NCI-H69 (cell line): ENCODE data around the gene CSTPP1.
A peak's percentile ranks its signal among the peaks of the same experiment; 100 is the strongest.

Experiments
- DNase-seq: peaks from one replicate; lab custom pipeline; 2025; lab: John Stamatoyannopoulos, UW

Gene CSTPP1

DNA sequence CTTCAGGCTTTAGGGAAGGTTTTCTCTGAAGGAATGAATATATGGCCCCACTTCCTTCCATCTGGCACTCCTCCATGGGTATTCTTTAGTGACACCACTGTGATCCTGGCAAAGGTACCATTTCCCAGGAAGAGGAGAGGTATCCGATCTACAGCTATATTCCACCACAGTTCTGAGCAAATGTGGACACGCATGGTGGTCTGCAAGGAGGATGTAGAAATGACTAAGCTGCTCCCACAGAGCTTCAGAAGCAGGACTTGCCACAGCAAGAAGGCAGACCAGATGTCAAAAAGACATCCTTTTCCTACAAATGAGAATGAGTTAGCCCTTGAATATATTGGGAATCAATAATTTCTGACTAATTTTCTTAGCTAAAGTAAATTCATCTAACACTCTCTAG lies 194.6 kb downstream of the CSTPP1 start:
- no peak for DNase-seq

DNA sequence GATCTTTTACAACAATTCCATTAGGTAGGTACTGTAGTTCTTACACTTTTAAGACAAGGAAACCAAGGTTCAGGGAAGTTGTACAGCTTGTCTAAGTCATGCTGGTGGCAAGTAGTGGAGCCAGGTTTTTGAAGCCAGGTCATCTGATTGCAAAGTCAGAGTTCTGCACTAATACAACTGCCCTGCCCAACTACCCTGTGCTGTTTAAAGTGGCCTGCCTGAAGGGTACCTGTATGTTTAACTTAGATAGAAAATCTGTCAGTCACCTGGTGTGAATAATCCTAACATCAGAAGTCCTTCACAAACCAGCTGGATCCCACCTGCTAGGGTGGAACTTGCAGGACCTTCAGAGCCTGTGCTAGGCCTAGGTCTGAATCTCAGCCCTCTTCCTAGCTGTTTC lies 195.9 kb downstream of the CSTPP1 start:
- no peak for DNase-seq

DNA sequence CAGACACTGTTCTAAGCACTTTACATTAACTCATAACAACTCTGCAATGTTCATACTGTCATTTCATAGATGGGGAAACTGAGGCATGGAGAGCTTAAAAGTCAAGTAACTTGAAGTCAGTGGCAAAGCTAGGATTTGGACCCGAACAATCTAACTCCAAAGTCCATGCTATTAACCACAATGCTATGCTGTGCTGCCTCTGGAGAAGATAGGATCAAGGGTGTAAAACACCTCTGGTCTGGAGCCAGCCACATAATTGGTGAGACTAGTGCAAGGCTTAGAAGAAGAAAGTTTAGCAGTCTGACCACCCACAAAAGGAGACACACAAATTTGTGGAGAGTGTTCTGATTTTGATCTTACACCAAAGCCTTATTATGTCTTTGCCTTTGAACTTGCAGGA lies 196.4 kb downstream of the CSTPP1 start:
- DNase-seq, result no peak

DNA sequence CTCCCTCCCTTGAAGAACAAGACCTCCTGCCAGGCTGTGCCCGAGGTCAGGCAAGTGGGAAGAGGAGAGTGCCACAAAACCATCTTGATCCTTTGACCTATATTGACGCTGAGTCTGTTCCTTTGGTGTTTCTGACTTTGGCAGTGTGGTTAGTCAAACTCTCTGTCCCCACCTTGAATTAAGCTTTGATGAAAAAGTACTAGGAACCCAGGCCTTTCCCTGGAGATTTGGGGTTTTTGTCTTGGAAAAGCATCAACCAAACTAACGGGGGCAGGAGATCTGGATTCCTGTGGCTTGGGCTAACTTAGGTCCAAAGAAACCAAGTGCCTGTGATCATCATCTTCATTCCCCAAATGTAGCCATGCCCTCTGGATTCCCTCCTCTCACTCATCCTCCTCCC lies 199.8 kb downstream of the CSTPP1 start:
- DNase-seq, result no peak

DNA sequence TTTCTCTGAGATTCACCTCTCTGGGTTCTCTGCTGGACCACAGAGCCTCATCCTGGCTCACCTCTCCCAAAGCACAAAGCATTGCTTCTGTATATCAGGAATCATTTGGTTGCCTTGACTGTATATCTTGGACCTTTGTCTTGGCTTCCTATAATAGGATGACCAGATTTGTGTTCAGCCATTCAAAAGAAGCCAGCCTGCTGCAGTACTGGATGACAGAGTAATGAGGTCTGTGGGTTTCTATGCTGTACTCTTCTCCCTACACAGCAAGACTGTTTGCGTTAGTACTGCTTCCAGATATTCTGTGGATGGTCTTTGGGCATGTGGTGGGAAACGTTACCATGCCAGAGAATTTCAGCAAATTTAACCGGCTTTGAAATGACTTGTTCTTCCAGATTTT lies 200.4 kb downstream of the CSTPP1 start:
- DNase-seq, result no peak

DNA sequence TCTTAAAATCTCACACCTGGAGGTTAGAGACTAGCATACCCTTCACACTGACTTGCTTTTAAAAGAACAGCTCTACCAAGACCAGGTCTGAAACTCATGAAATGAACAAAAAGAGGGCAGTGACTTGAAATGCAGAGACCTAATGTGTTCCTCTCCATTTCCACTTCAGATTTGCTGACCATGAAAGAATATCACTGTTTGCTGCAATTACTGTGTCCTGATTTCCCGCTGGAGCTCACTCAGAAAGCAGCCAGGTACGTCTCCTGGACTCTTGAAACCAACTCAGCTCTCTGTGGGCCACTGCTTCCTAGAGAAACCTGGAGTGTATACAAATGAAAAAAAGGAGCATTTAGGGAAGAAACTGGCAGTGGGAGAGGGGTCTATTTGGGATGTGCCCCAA lies 200.9 kb downstream of the CSTPP1 start:
- DNase-seq, result no peak

DNA sequence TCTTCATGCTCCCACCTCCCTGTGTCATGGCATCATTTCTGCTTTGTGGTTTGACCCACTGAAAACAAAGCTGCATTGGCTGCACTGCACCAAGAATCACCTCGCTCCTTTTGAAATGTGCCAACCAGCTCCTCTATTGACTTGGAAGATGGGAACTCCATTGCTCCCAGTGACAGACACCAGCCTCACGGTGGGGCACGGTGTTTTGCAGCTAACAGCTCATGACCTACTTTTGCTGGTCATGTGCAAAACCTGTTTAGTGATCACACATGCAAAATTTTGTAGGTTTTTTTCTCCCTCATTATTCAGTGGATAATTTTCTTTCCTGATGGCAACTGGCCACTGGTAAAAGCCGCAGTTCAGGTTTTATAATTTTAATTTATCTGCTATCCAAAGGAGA lies 203.3 kb downstream of the CSTPP1 start:
- DNase-seq, result no peak

DNA sequence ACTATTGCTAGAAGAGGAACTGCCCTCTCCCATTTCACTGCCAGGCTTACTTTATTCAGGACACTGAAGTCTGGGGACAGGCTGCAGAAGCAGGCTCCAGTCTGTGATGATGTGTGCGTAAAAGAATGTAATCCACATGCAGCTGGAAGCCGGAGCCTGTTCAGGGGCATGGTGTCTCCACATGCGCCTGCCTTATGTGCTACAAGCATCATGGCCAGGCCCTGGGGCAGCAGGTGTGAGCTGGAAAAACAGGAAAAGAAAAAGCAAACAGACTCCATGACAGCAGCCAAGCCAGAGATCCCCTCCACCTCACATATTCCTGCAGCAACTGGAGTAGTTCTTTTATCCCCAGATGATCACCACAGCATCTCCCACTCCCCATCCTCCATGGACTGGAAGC lies 206.8 kb downstream of the CSTPP1 start:
- peak; percentile 92 for DNase-seq

DNA sequence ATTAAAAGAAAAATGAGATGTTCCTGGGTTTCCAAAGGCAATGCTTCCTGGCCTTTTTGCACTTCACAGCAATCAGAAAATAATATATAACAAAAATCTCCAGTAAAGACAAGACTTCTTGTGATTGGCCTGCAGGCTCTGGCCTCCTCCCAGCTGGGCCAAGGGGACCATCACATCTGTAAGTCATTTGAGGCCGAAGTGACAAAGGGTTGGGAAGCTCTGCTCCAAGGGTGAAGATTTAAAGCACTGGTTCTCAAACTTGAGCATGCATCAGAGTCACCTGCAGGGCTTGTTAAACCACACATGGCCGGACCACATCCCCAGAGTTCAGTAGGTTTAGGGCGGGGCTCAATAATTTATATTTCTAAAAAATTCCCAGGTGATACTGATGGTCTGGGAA lies 208.0 kb downstream of the CSTPP1 start:
- no peak for DNase-seq

DNA sequence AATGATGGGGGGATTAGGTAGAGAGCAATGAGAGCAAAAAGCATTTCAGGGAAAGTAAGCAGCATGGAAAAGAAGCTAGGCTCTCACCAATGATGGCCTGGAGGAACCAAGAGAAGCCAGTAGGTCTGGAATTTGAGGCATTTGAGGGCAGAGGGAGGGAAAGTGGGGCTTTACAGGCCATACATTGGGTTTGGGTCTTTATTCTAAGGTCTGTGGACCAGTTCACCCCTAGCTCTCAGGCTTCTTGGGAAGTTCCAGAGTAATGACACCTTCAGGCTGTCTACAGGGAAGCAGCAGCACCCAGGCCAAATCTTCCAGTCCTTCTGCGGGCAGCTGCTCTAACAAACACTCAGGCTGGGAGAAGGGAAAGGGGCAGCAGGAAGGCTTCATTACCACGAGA lies 210.7 kb downstream of the CSTPP1 start:
- no peak for DNase-seq

DNA sequence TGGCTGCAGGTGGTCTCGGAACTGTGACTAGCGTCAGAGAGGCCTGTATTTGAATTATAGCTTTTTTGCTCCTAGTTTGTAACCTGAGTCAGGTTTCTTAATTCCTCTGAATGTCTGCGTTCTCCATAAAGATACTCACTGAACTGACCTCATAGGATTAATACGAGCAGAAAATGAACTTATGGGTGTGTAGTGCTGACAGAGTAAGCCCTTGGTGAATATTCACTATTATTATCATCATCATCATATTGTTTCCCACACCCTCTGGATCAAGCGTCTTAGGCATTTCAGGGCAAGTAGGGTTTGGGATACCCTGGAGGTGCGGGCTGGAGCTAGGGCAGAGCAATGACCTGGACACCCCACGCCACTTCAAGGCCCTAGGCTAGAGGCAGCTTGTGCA lies 211.1 kb downstream of the CSTPP1 start:
- no peak for DNase-seq

DNA sequence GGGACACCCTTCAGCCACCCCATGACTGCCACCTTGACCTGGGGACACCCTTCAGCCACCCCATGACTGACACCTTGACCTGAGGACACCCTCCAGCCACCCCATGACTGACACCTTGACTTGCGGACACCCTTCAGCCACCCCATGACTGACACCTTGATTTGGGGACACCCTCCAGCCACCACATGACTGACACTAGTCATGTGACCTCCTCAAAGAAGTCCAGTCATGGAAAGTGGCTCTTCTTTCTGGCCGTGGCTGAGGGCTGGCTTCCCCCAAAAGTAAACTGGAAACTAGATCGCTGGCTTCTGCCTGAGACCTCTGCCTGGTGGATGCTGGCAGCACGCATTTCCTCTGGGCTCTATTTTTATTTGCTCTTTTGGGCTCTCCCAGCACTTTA lies 211.7 kb downstream of the CSTPP1 start:
- no peak for DNase-seq

DNA sequence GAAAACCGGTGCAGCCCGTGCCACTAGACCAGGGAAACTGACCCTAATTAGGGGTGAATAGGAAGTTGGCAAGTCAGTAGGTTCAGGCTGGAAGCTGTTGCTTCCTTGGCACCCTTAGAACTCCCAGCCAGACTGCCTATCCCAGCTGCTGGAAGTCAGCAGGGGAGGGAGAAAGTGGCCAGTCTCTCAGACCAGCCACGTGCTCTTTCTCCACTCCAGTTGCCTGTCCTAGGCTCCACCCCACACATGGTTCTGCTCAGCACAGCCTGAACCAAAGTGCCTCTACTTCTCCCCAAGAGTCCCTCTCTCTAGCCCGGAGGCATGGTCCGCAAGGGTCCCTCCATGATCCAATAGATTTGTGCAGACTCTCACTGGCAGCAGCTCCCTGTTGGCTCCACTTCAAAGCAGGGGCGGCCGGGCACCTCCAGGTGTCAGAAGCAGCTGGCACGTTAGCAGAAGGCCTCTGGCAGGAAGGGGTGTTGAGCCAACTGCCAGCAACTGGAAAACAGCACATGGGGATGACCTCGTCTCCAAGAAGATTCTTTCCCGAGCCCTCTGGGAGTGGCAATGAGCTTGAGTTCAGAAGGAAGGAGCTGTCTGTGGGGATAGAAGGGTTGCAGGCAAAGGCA lies 212.5 kb downstream of the CSTPP1 start:
- DNase-seq, result peak; percentile 96

DNA sequence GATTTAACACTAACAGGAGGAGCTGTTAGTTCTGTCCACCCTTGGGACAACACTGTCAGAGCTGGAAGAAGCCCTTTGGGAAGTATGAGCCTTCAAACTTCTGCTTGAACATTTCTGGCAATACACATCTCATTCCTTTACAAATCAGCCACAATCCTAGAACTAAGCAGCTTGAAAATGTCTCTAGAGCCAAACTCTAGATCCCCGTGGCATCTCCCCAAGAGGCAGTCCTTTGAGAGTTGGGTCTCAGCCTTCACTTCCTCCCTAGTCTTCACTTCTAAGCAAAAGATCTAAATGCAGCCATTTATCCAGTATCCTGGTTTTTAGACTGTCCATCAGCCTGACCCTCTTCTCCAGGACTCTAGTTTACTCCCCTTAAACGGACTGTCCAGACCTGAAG lies 213.2 kb downstream of the CSTPP1 start:
- DNase-seq, result no peak

DNA sequence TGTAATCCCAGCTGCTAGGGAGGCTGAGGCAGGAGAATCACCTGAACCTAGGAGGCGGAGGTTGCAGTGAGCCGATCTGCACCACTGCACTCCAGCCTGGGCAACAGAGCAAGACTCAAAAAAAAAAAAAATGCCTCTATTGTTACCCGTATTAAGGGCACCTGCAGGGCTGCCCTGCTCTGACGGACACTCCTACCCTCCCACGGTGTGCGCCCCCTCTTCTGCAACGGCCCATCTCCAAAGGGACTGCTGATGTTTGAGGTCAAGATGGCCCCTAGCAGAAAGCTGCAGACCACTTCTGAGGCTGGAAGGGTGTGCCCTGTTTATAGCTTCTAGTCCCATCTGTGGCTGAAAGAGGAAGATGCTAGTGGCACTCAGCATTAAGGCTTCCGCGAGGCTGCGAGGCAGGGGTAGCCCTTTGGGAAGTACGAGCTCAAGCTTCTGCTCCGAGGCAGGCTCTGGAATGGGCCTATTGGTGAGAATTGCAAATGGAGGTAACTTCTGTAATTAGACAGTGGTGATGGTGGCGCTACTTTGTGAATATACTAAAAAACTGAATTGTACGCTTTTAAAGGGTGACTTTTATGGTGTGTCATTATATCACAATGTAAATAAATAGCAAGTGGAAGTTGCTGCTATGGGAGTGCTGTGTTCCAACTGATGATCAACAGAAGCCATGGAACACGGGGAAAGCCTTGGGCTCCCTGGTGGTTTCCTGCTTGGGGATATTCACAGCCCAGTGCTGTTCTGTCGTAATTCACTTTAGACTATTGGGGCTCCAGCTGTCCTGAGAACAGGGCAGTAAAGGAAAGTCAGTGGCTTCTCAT lies 215.8 kb downstream of the CSTPP1 start:
- peak; percentile 74 for DNase-seq

DNA sequence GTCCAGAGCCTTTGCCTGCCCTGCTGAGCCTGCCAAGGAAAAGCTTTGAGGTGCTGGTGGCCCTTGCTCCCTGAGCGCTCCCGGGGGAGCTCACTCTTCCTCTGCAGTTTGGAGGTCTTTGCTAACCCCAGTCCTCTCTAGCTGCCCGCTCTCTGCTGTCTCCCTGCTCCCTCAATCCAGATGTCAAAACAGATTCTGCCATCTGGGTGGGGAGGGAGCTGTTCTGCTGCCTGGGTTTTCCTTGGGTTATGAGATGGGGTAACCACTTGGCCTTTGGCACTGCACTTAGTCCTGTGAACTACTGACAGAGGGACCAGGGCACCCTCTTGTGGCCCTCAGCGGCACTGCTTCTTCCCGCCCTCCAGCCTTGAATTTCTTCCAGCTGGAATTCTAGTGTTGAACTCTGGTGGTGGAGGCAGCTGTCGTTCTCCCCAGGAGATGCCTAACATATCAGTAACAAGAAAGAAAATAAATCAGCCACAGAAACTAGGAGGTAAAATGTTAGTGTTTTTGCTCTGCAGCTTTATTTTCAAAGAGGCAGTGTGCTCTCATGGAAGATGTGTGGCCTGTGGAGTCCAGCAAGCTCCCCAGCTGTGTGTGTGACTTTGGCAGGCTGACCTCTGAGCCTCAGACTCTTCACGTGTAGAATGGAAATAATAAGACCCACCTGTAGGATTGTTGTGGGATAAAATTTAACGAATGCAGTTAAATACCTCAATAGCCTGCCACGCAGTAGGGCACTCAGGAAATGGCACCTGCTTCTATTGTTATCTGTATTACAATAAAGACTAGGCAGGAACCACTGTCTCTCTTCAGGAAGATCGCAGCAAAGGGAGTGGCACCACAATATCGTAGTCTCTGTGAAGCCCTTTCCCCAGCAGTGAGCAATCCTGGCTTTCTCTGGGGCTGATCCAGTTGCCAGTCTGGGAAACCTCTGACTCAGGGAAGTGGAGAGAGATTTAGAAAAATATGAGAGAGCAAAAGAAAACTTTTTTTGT lies 216.7 kb downstream of the CSTPP1 start:
- peak; percentile 92 for DNase-seq

DNA sequence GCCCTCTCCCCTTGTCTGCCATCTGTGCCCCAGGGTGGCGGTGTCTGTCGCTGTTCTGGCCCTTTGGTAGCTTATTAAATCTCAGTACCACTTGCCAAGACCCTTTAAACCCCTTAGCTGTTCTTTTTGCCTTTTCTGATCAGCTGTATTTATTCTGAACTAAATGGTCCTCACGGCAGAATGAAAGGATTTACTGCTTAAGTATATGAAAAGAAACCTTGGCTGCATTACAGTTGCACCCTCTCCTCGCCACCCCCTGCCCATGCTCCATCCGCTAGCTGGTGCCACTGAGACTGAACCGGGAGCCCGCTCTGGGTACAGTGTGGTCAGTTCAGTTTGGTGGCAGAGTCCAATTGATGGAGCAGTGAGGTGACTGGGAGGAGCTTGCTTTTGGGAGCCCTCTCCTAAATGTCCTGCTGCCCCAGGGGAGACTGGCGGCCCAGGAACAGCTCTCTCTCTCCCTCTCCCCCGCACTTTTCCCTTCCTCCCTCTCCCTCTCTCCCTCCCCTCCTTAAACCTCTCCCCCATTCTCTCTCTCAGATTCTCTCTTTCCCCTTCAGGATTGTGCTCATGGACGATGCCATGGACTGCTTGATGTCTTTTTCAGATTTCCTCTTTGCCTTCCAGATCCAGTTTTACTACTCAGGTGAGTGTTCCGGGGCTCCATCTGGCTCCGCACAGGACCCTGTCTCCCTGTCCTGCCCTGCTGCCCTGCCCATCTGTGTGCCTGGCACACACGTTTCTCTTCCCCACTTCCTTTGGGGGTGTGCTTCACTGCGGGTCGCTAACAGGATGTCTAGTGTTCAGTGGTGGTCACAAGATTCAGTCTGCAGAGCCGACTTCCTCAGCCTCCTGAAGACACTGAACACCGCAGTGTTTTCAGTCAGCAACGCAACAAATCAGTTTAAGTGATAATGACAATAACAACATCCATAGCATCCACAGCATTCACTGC lies 218.3 kb downstream of the CSTPP1 start:
- no peak for DNase-seq

DNA sequence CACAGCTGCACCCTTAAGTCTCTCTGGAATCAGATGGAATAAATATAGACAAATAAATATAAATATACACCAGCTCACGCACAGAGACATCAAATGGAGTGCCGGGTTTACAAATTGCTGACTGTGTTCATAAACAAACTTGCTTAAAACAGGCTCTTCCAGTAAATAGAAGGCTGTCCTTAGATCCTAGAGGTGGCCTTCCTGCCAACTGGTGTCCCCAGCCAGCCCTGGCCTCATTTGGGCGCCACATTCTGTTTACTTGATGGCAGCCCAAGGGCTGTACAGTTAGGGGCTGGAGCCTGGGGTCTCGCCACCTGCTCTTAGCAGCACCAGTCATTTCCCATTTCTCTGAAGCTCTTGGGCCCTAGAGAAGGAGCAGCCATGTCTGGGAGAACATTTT lies 219.3 kb downstream of the CSTPP1 start:
- no peak for DNase-seq

DNA sequence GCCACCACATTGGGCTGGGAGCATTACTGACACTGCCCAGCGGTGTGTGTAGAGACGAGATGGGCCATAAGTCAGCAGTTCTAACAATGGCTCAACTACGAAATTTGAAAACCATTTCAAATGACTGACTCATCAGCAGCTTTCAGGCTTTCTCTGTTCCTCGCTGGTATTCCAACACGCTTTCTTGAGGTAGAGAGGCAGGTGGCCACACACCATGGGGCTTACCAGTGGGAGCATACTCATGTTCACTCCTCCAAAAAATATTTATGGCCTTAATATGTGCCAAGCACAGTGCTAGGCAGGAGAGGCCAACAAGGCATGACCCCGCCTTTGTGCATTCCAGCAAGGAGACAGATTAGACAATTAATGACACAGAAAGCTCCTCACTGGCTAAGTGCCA lies 219.8 kb downstream of the CSTPP1 start:
- peak; percentile 28 for DNase-seq

DNA sequence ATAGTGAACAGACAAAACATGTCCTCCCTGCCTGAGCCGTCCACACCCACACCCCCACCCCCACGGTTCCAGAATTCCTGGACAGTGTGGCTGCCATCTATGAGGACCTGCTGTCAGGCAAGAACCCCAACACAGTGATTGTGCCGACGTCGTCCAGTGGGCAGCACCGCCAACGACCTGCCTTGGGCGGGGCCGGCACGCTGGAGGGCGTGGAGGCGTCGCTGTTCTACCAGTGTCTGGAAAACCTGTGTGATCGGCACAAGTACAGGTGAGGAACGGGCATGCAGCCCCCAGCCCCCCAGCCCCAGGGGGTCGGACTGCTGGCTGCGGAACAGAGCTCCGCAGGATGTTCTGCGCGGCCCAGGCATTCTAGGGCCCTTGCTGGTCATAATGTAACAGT lies 220.4 kb downstream of the CSTPP1 start:
- no peak for DNase-seq

DNA sequence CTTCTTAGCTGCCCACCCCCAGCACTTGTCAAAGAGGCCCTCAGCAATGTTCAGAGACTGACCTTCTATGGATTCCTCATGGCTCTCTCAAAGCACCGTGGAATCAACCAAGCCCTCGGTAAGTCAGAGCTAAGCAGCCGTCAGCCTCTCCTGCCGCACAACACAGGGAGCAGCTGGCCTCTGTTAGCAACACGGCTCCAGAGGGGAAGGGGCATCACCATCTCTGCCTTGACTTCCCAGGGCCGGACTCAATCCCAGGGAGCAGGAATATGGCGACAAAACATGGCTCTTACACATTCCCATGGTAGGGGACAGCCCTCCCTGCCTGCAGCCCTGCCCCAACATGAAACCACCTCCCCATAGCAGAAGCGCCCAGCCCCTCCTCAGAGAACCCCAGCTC lies 221.2 kb downstream of the CSTPP1 start:
- DNase-seq, result no peak
